Stimulated activated CD8-positive, alpha-beta memory T cell treated with anti-CD3 and anti-CD28 coated beads, Interleukin-12 subunit alpha, Interleukin-12 subunit beta, amount 100 ng/mL, for 24 hours (primary cell): ENCODE data around the gene RAB40B.

Experiments
- DNase-seq: peaks from one replicate; pipeline ENCODE4 v3.0.0-alpha.2; 2020; ENCODE audit errors: extremely low read depth

Gene RAB40B

GRCh38 chr17:82716203-82717010, 17.9 kb upstream of the RAB40B start, which contains the start of gene FN3KRP:
FN3KRP (plus strand) TSS chr17:82716706; CDS start chr17:82716756, 50 bp downstream.
- peak; percentile 84 for DNase-seq

DNA sequence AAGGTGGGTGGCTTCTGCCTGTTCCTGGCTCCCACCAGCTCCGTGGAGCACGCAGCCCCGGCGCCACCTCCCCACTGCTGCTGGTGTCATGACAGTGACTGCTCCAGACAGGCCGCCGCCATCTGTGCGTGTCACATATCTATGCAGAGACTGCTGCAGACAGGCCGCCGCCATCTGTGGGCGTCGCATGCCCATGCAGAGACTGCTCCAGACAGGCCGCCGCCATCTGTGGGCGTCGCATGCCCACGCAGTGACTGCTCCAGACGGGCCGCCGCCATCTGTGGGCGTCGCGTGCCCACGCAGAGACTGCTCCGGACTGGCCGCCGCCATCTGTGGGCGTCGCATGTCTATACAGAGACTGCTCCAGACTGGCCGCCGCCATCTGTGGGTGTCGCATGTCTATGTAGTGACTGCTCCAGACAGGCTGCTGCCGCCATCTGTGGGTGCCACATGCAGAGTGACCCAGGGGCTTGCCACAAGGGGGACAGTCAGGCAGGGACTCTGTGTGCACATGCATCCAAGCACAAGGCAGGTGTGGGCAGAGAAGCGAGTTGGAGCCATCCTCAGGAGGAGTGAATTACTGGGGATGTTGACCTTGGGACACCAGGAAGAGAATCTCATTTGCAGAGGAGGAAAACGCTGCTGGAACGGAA, 14.7 kb upstream of the RAB40B start:
- no peak for DNase-seq

DNA sequence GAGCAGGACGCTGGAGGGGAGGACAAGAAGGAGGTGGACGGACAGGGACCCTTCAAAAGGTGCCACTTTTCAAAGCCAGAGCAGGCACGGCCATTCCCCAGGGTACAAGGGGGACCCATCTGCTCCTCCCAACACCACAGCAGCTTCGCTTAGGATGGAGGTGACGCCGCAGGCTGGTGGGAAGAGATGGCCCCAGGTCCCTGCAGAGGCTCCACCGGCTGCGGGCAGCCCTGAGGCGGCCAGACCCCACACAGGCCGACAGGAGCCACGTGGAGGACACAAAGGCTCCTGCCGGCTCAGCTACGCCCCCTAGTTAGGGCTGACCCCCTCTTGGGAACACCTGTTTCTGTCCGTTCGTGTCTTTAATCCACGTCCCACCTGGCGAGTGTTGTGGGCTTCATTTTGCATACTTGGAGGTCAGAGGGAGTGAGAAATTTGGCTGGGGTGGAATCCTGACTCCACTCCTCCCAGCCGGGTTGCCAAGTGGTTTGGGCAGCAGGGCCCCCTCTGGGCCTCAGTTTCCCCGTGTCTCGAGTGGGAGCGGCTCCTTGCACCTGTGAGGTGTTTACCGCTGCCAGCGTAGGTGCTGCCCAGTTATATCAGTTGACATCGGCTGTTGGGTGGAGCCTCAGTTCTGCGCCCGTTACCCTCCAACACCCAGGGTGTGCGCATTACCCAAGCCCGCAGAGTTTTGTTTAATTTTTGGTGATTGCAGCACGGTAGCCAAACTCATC, 12.2 kb upstream of the RAB40B start:
- no peak for DNase-seq

- DNase-seq = no peak
Measured at GRCh38 chr17:82709676-82710498, 11.4 kb upstream of the RAB40B start.

GRCh38 chr17:82709024-82709675, 10.7 kb upstream of the RAB40B start:
- no peak for DNase-seq

- DNase-seq = no peak
Measured at GRCh38 chr17:82705756-82706155, 7.3 kb upstream of the RAB40B start.

DNA sequence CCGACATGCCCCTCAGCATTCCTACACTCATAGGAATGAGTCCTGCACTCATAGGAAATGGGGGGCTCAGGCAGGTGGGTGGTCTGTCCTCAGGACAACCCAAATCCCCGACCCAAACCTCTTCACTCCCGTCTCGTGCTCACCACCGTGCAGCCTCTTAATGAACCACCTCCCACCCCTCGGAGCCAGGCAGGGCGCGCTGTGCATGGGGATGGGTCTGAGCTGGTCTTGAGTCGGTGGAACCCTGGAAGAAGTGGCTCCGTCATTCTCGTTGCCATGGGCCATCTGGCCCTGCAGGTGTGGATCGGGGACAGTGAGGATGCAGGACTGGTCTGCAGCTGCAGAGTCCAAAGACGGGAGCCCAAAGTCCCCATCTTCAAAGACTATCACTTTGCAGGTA, 6.4 kb upstream of the RAB40B start:
- DNase-seq = no peak

DNA sequence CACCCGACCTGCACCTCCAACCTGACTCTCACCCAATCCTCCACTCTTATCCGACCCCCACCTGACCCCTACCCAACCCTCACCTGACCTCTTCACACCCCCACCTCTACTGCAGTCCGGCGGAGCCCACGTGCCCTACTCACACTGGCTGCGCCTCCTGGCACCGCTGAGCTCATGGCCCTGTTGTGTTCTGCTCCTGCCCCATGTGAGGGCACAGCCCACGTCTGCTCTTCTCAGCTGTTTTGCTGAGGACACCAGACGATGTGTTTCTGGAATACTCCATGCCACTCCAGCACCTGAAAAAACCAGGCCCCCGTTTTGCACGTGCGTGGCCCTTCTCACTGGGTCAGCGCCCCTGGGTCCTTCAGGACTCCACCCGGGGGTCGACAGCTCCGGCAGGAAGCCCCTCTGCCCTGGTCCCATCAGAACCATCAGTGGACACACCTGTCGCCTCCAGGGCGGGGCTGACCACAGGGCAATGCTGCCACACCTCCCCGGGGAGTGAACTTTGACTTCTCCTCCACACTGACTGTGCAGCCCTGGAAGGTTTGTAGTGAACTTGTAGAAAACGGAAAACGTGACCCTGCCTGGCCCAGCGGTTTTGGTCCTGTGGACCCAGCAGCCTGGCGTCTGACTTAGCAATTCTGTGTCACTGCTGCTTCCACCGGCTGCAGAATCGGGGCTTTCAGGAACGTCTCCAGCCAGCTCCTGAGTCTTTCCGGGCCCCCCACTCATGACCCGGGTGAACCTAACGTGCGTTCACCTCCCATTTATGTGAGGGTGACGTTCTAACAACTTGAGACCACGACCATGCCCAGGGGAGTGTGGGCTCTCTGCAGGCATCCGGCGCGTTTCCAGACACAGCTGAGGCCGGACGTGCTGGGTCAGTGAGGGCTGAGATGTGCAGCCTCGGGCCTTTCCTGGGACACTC, 5.7 kb upstream of the RAB40B start:
- DNase-seq = no peak

- no peak for DNase-seq
Measured at GRCh38 chr17:82703036-82703745, 4.7 kb upstream of the RAB40B start.

DNA sequence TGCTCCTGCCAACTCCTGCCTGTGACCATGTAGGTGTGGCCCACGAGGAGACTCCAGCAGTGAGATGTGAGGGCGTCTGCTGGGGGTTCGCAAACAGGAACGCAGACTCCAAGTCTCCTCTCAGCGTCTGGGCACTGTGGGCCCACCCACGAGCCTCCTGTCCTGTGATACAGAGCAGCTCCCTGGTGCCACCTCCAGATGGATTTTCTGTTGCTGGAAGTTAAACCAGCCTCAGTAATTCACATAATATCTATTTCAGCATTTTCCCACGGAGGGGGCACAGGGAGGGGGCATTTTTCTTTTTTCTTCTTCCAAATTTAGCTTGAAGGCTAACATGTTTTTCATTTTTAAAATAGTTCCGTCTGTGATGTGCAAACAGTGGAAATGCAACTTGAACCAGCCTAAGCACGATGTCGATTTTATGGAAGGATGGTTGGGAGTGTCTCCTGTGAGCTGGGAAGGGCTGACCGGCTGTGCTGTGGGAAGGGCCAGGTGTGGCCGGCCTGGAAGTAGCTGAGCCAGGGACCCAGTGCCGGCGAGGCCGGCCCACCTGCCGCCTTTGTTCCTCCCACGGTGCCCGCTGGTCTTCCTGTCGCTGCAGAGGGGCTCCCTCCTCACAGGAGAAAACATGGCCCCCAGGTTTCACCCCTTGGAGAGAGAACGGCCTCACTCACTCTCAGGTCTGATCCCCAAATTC, 3.9 kb upstream of the RAB40B start:
- no peak for DNase-seq

DNA sequence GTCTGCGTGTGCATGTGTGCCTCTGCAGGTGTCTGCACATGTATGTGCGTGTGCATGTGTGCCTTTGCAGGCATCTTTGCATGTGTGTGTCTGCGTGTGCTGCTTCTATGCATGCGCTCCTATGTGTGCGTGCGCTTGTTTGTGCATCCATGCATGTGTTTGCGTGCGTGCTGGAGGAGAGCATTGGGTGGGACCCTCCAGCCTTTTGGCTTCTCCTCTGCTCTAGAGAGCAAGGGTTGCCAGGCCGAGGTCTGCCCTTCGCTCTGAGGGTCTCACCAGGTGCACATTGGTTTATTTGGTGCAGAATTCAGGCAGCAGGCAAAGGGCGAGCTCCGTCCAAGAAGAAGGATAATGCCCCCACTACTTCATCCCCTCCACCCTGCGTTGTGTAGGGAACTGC, 1.1 kb upstream of the RAB40B start:
- no peak for DNase-seq

- no peak for DNase-seq
Measured at GRCh38 chr17:82698974-82699442, 510 bp upstream of the RAB40B start.

- no peak for DNase-seq
Measured at GRCh38 chr17:82697808-82698064, 762 bp downstream of the RAB40B start.

GRCh38 chr17:82696916-82697807, 1.3 kb downstream of the RAB40B start:
- DNase-seq = no peak

GRCh38 chr17:82696259-82696658, 2.2 kb downstream of the RAB40B start:
- no peak for DNase-seq

- DNase-seq = no peak
Measured at GRCh38 chr17:82694647-82695046, 3.9 kb downstream of the RAB40B start.

DNA sequence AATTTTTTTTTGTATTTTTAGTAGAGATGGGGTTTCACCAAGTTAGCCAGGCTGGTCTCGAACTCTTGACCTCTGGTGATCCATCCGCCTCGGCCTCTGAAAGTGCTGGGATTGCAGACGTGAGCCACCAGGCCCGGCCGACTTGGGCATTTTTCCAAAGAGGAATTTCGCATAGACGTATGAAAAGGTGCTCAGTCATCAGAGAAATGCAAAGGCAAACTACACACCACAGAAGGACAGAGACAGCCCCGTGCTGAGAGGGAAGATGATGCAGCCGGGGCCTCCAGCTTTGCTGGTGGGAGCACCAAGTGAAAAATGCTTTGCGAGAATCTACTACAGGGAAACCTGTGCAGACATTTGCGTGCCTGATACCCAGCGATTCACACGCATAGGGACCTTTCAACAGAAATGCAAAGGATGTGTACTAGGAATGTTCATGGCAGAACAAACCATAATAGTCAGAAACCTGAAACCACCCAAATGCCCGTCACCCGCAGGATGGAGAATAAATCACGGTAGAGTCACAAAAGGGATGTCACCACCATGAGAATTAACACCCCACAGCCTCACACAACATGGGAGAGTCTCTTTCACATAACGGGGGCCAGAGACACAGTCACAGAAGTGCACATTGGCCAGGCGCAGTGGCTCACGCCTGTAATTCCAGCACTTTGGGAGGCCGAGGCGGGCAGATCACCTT, 5.2 kb downstream of the RAB40B start:
- DNase-seq = no peak
